ENCODE data around the gene CIRBP.
A peak's percentile ranks its signal among the peaks of the same experiment; 100 is the strongest.

CIRBP gene

GRCh38 chr19:1270854-1271527 is 1.9 kb downstream of the CIRBP start:
- Mint-ChIP-seq H3K27me3 (ENCODE audit: low read depth, poor library complexity) (peaks cover 6% of the 10 kb centered on the region), H3K36me3 (ENCODE audit: low read depth) (peaks cover 35% of the 10 kb centered on the region), H3K27ac (peak overlapping the region; percentile 88), H3K4me3 (peak overlapping the region; percentile 88), H3K9me3 (no peaks in the 10 kb centered on the region), H3K4me1 (peaks cover 68% of the 10 kb centered on the region)
- no peak for DNase-seq
- TF ChIP-seq CTCF (IDR thresholded peaks at IDR 0.05) = no peak

GRCh38 chr19:1271528-1272422 is 2.6 kb downstream of the CIRBP start:
- Mint-ChIP-seq H3K4me3 (peak overlapping the region; percentile 88), H3K27ac (peak overlapping the region; percentile 88), H3K27me3 (ENCODE audit: low read depth, poor library complexity) (peaks cover 6% of the 10 kb centered on the region), H3K36me3 (ENCODE audit: low read depth) (peaks cover 36% of the 10 kb centered on the region), H3K9me3 (no peaks in the 10 kb centered on the region), H3K4me1 (peaks cover 73% of the 10 kb centered on the region)
- no peak for DNase-seq
- no peak for TF ChIP-seq CTCF (IDR thresholded peaks at IDR 0.05)

- TF ChIP-seq CTCF (IDR thresholded peaks at IDR 0.05) = no peak
- peaks cover 68% of the 10 kb centered on the region for H3K4me1 Mint-ChIP-seq
- peaks cover 38% of the 10 kb centered on the region for H3K36me3 Mint-ChIP-seq (ENCODE audit: low read depth)
- H3K27me3 Mint-ChIP-seq (ENCODE audit: low read depth, poor library complexity) = peaks cover 6% of the 10 kb centered on the region
- DNase-seq = no peak
- no peaks in the 10 kb centered on the region for H3K9me3 Mint-ChIP-seq
- H3K4me3 Mint-ChIP-seq = peak overlapping the region; percentile 61
- peak overlapping the region; percentile 81 for H3K27ac Mint-ChIP-seq
These were observed 3.5 kb downstream of the CIRBP start for GRCh38 chr19:1272423-1273262.

GRCh38 chr19:1273263-1274041 is 4.3 kb downstream of the CIRBP start:
- Mint-ChIP-seq H3K27me3 (ENCODE audit: low read depth, poor library complexity) (peaks cover 6% of the 10 kb centered on the region), H3K36me3 (ENCODE audit: low read depth) (peaks cover 38% of the 10 kb centered on the region), H3K27ac (peak overlapping the region; percentile 95), H3K4me3 (peak overlapping the region; percentile 61), H3K9me3 (no peaks in the 10 kb centered on the region), H3K4me1 (peaks cover 60% of the 10 kb centered on the region)
- no peak for TF ChIP-seq CTCF (IDR thresholded peaks at IDR 0.05)
- no peak for DNase-seq

- Mint-ChIP-seq H3K27ac (peak overlapping the region; percentile 95), H3K4me3 (peak overlapping the region; percentile 72), H3K36me3 (ENCODE audit: low read depth) (peaks cover 38% of the 10 kb centered on the region), H3K9me3 (no peaks in the 10 kb centered on the region), H3K27me3 (ENCODE audit: low read depth, poor library complexity) (peaks cover 3% of the 10 kb centered on the region), H3K4me1 (peaks cover 54% of the 10 kb centered on the region)
- no peak for TF ChIP-seq CTCF (IDR thresholded peaks at IDR 0.05)
- DNase-seq = no peak
These were observed 5.1 kb downstream of the CIRBP start for GRCh38 chr19:1274081-1274851.
